NCI-H524 (cell line): ENCODE data around the gene LILRB1.
A peak's percentile ranks its signal among the peaks of the same experiment; 100 is the strongest.
"Not testable (repeated sequence)": the region's sequence is repeated elsewhere in the genome, so short reads cannot be mapped to it uniquely, and the experiment has no call there.

ENCODE experiments used
- DNase-seq, 2 experiments: peaks; one replicate each; lab custom pipeline; 2025; lab: John Stamatoyannopoulos, UW

Gene LILRB1

GRCh38 chr19:54624934-54625730 is 5.2 kb upstream of the LILRB1 start:
- DNase-seq = not testable (repeated sequence)

GRCh38 chr19:54626757-54627156 is 3.5 kb upstream of the LILRB1 start:
- DNase-seq = no peak

GRCh38 chr19:54627912-54628311 is 2.4 kb upstream of the LILRB1 start:
- DNase-seq = not testable (repeated sequence)

- no peak for DNase-seq
Observed at GRCh38 chr19:54630782-54631181, 498 bp downstream of the LILRB1 start.

GRCh38 chr19:54631489-54632337 is 1.4 kb downstream of the LILRB1 start:
- not testable (repeated sequence) for DNase-seq

- not testable (repeated sequence) for DNase-seq
Observed at GRCh38 chr19:54632517-54632916, 2.2 kb downstream of the LILRB1 start.

- DNase-seq = no peak
Observed at GRCh38 chr19:54633401-54633800, 3.1 kb downstream of the LILRB1 start.

GRCh38 chr19:54636081-54636480 is 5.8 kb downstream of the LILRB1 start:
- not testable (repeated sequence) for DNase-seq

GRCh38 chr19:54638683-54639082 is 8.4 kb downstream of the LILRB1 start:
- no peak for DNase-seq

GRCh38 chr19:54642953-54643352 is 12.7 kb downstream of the LILRB1 start:
- DNase-seq = not testable (repeated sequence)

- DNase-seq = not testable (repeated sequence)
Observed at GRCh38 chr19:54643583-54643982, 13.3 kb downstream of the LILRB1 start.

GRCh38 chr19:54644056-54644455 is 13.8 kb downstream of the LILRB1 start:
- no peak for DNase-seq

GRCh38 chr19:54646331-54646841 is 16.1 kb downstream of the LILRB1 start:
- no peak for DNase-seq

- no peak for DNase-seq
Observed at GRCh38 chr19:54648129-54648528, 17.8 kb downstream of the LILRB1 start.

GRCh38 chr19:54650108-54650655 is 19.9 kb downstream of the LILRB1 start:
- no peak for DNase-seq

GRCh38 chr19:54653181-54653809 is 23.0 kb downstream of the LILRB1 start:
- peak in 1 of 2 experiments; percentile 10 for DNase-seq

- no peak for DNase-seq
Observed at GRCh38 chr19:54654447-54655321, 24.4 kb downstream of the LILRB1 start.

- DNase-seq = no peak
Observed at GRCh38 chr19:54659300-54659699, 29.0 kb downstream of the LILRB1 start.

- no peak for DNase-seq
Observed at GRCh38 chr19:54660306-54660705, 30.0 kb downstream of the LILRB1 start.

- no peak for DNase-seq
Observed at GRCh38 chr19:54660964-54661363, 30.7 kb downstream of the LILRB1 start.
